ENCODE measurements around the gene ADCYAP1R1. TPM values are rescaled to one million over a fixed set of nuclear protein-coding genes. Genes with fewer than 3 reads are reported as not detected.

The ADCYAP1R1 gene
- total RNA-seq, 4 donors from 2014 or later = 1.9 to 7.4 (median 3.4) TPM

- in situ Hi-C loops (cut with MboI; ENCODE audit: low pct_ligation_motif_present in 1 of 4, low pct_unique_long_range_greater_than_20kb in 1 of 4, low sequenced_read_pairs in 3 of 4) (loop anchor here (10.0 to 25.0 kb wide), 3 partner anchors 504 to 604 kb away; no protein-coding TSS in a partner anchor), intact Hi-C loops (cut with DNase I; ENCODE audit: low total_unique reads) (loop anchor here (10.0 kb wide), 1 partner anchor 601 kb away; no protein-coding TSS in a partner anchor)
- TF ChIP-seq CTCF (IDR thresholded peaks at IDR 0.05) (no peak), POLR2AphosphoS5 (IDR thresholded peaks at IDR 0.05) (no peak), POLR2A (IDR thresholded peaks at IDR 0.05) (no peak), EP300 (IDR thresholded peaks at IDR 0.05; ENCODE audit: low read depth) (no peak)
- no peak overlapping the region for H3K27ac ChIP-seq
- H3K27me3 ChIP-seq = no peaks in the 10 kb centered on the region
- no peak overlapping the region for H3K4me3 ChIP-seq
- no peaks in the 10 kb centered on the region for H3K9me3 ChIP-seq
- H3K4me1 ChIP-seq = peaks cover 0 to 7% (median 0%) of the 10 kb centered on the region in 4 donors
- DNase-seq = no peak
- H3K36me3 ChIP-seq = no peaks in the 10 kb centered on the region
- WGBS, 2 donors (ENCODE audit: low coverage in 1 of 2) = 71 to 75% methylated on average over 3 of the region's 3 CpGs
Measured at GRCh38 chr7:31133497-31133896, 81.4 kb downstream of the ADCYAP1R1 start.

- Histone ChIP-seq H3K36me3 (no peaks in the 10 kb centered on the region), H3K4me1 (peaks cover 0 to 7% (median 0%) of the 10 kb centered on the region in 4 donors), H3K4me3 (no peak overlapping the region), H3K27me3 (no peaks in the 10 kb centered on the region), H3K9me3 (no peaks in the 10 kb centered on the region), H3K27ac (no peak overlapping the region)
- intact Hi-C loops (cut with DNase I; ENCODE audit: low total_unique reads) (loop anchor here (10.0 kb wide), 1 partner anchor 600 kb away; no protein-coding TSS in a partner anchor), in situ Hi-C loops (cut with MboI; ENCODE audit: low pct_ligation_motif_present in 1 of 4, low pct_unique_long_range_greater_than_20kb in 1 of 4, low sequenced_read_pairs in 3 of 4) (loop anchor here (10.0 to 25.0 kb wide), 3 partner anchors 503 to 603 kb away; no protein-coding TSS in a partner anchor)
- peak; percentile 61 for DNase-seq
- TF ChIP-seq POLR2AphosphoS5 (IDR thresholded peaks at IDR 0.05) (no peak), POLR2A (IDR thresholded peaks at IDR 0.05) (no peak), CTCF (IDR thresholded peaks at IDR 0.05) (peak; percentile 65 to 75 (median 70)), EP300 (IDR thresholded peaks at IDR 0.05; ENCODE audit: low read depth) (no peak)
- 52 to 64% methylated on average over 12 to 31 of the region's 31 CpGs for WGBS, 2 donors (ENCODE audit: low coverage in 1 of 2)
Measured at GRCh38 chr7:31134246-31135188, 82.4 kb downstream of the ADCYAP1R1 start.

GRCh38 chr7:31137234-31137633 is 85.1 kb downstream of the ADCYAP1R1 start:
- Histone ChIP-seq H3K9me3 (no peaks in the 10 kb centered on the region), H3K4me1 (peaks cover 0 to 7% (median 0%) of the 10 kb centered on the region in 4 donors), H3K27ac (no peak overlapping the region), H3K4me3 (no peak overlapping the region), H3K27me3 (no peaks in the 10 kb centered on the region), H3K36me3 (no peaks in the 10 kb centered on the region)
- in situ Hi-C loops (cut with MboI; ENCODE audit: low pct_ligation_motif_present in 1 of 4, low pct_unique_long_range_greater_than_20kb in 1 of 4, low sequenced_read_pairs in 3 of 4) (loop anchor here (10.0 to 25.0 kb wide), 3 partner anchors 500 to 600 kb away; no protein-coding TSS in a partner anchor), intact Hi-C loops (cut with DNase I; ENCODE audit: low total_unique reads) (loop anchor here (10.0 kb wide), 1 partner anchor 598 kb away; no protein-coding TSS in a partner anchor)
- no peak for DNase-seq
- no peak for TF ChIP-seq EP300 (IDR thresholded peaks at IDR 0.05; ENCODE audit: low read depth)
- TF ChIP-seq POLR2AphosphoS5 (IDR thresholded peaks at IDR 0.05) = no peak
- no peak for TF ChIP-seq CTCF (IDR thresholded peaks at IDR 0.05)
- TF ChIP-seq POLR2A (IDR thresholded peaks at IDR 0.05) = no peak
- 68 to 87% methylated on average over 6 to 7 of the region's 7 CpGs for WGBS, 2 donors (ENCODE audit: low coverage in 1 of 2)

- H3K36me3 ChIP-seq = no peaks in the 10 kb centered on the region
- no peak overlapping the region for H3K27ac ChIP-seq
- TF ChIP-seq EP300 (IDR thresholded peaks at IDR 0.05; ENCODE audit: low read depth) (no peak), POLR2A (IDR thresholded peaks at IDR 0.05) (no peak), CTCF (IDR thresholded peaks at IDR 0.05) (no peak), POLR2AphosphoS5 (IDR thresholded peaks at IDR 0.05) (no peak)
- no peak overlapping the region for H3K4me3 ChIP-seq
- in situ Hi-C loops (cut with MboI; ENCODE audit: low pct_ligation_motif_present in 1 of 4, low pct_unique_long_range_greater_than_20kb in 1 of 4, low sequenced_read_pairs in 3 of 4) (loop anchor here (25.0 kb wide), 2 partner anchors 492 to 592 kb away; no protein-coding TSS in a partner anchor), intact Hi-C loops (cut with DNase I; ENCODE audit: low total_unique reads) (no loop called here)
- no peak for DNase-seq
- no peaks in the 10 kb centered on the region for H3K4me1 ChIP-seq
- no peaks in the 10 kb centered on the region for H3K9me3 ChIP-seq
- no peaks in the 10 kb centered on the region for H3K27me3 ChIP-seq
Measured at GRCh38 chr7:31145339-31145738, 93.2 kb downstream of the ADCYAP1R1 start.
